ENCODE data around the gene BSN.

The BSN gene

DNA sequence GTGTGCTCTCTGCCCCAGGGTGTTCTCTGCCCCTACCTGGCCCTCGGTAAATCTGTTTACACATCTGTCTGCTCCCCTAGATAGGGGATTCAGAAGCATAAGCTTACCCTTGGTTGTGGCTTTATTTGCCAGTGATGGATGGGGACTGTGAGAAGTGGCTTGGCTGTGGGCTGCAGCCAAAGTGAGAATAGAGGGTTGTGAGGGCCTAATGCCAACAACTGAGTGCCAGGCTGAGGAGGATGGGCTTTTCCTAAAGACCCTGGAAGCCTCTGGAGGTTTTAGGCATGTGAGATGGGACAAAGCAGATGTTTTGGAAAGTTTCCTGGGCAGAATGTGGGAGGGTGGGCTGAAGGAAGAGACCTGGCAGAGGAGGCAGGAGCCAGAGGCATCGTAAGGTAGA is 104.4 kb downstream of the BSN start:
- TF ChIP-seq CTCF (IDR thresholded peaks at IDR 0.05; ENCODE audit: insufficient read depth, missing control alignments): no peak
- no peak for DNase-seq (ENCODE audit: insufficient read length, low spot score)
- no peak for FAIRE-seq

DNA sequence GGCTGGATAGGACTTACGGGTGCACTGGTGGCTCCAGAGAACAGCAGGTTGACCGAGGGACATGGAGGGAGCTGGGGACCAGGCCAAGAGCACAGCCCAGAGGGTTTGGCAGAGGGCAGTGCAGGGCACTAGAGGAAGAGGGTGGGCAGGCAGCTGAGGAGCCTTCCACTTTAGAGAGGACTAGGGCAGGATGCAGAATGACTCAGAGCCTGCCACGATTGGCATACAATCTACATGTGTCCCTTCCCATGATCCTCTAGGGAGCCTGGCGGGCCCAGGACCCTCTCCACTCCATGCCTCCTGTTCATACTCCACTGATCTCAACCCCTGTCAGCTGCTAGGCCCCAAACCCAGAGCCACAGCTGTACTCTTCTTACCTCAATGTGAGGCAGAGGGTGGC is 105.5 kb downstream of the BSN start:
- DNase-seq (ENCODE audit: insufficient read length, low spot score) (no peak), FAIRE-seq (no peak)
- no peak for TF ChIP-seq CTCF (IDR thresholded peaks at IDR 0.05; ENCODE audit: insufficient read depth, missing control alignments)

DNA sequence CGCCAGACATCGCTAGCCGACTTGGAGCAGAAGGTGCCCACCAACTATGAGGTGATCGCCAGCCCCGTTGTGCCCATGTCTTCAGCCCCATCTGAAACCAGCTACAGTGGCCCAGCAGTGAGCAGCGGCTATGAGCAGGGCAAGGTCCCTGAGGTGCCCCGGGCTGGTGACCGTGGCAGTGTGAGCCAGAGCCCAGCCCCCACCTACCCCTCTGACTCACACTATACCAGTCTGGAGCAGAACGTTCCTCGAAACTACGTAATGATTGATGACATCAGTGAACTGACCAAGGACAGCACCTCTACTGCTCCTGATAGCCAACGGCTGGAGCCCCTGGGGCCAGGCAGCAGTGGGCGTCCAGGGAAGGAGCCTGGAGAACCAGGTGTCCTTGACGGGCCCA is 107.0 kb downstream of the BSN start:
- no peak for FAIRE-seq
- no peak for TF ChIP-seq CTCF (IDR thresholded peaks at IDR 0.05; ENCODE audit: insufficient read depth, missing control alignments)
- no peak for DNase-seq (ENCODE audit: insufficient read length, low spot score)

- no peak for FAIRE-seq
- no peak for TF ChIP-seq CTCF (IDR thresholded peaks at IDR 0.05; ENCODE audit: insufficient read depth, missing control alignments)
- DNase-seq (ENCODE audit: insufficient read length, low spot score): no peak
These were observed 107.7 kb downstream of the BSN start for GRCh38 chr3:49662021-49662420.

GRCh38 chr3:49662720-49663413 is 108.6 kb downstream of the BSN start:
- TF ChIP-seq CTCF (IDR thresholded peaks at IDR 0.05; ENCODE audit: insufficient read depth, missing control alignments): no peak
- FAIRE-seq (no peak), DNase-seq (ENCODE audit: insufficient read length, low spot score) (no peak)

- no peak for TF ChIP-seq CTCF (IDR thresholded peaks at IDR 0.05; ENCODE audit: insufficient read depth, missing control alignments)
- DNase-seq (ENCODE audit: insufficient read length, low spot score) (no peak), FAIRE-seq (no peak)
These were observed 109.6 kb downstream of the BSN start for GRCh38 chr3:49663831-49664230.

DNA sequence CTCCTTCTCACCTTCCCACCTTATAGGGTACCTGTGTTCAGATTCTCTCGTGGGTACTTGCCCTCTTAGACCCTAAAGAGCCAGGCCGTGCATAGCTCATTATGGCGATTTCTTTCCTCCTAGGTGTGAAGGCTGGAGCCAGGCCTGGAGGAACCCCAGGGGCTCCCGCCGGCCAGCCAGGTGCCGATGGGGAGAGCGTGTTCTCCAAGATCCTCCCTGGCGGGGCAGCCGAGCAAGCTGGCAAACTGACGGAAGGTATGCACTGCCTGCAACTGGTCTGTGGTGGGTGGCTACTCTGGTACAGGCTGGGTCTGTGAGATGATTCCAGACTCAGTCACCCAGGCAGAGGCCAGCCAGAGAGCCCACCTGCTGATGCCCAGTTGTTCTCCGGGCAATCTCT is 110.0 kb downstream of the BSN start:
- TF ChIP-seq CTCF (IDR thresholded peaks at IDR 0.05; ENCODE audit: insufficient read depth, missing control alignments): no peak
- DNase-seq (ENCODE audit: insufficient read length, low spot score) (no peak), FAIRE-seq (no peak)

Measured in D721Med (cell line).